ENCODE measurements around the gene CHMP5. TPM values are rescaled to one million over a fixed set of nuclear protein-coding genes. Genes with fewer than 3 reads are reported as not detected.
"Not testable (repeated sequence)": the region's sequence is repeated elsewhere in the genome, so short reads cannot be mapped to it uniquely, and the experiment has no call there.

Gene CHMP5
- total RNA-seq, 1 donor from 2014 or later = 77.7 TPM

DNA sequence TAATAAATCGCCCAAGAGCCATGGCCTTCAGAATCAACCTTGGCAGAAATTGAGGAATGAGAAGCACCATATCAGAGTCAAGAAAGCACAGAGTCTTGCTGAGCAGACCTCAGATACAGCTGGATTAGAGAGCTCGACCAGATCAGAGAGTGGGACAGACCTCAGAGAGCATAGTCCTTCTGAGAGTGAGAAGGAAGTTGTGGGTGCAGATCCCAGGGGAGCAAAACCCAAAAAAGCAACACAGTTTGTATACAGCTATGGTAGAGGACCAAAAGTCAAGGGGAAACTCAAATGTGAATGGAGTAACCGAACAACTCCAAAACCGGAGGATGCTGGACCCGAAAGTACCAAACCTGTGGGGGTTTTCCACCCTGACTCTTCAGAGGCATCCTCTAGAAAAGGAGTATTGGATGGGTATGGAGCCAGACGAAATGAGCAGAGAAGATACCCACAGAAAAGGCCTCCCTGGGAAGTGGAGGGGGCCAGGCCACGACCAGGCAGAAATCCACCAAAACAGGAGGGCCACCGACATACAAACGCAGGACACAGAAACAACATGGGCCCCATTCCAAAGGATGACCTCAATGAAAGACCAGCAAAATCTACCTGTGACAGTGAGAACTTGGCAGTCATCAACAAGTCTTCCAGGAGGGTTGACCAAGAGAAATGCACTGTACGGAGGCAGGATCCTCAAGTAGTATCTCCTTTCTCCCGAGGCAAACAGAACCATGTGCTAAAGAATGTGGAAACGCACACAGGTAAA, 30.0 kb downstream of the CHMP5 start:
- H3K36me3 Mint-ChIP-seq (ENCODE audit: low read depth) = peaks cover 79% of the 10 kb centered on the region
- H3K27ac Mint-ChIP-seq = peak overlapping the region; percentile 79

DNA sequence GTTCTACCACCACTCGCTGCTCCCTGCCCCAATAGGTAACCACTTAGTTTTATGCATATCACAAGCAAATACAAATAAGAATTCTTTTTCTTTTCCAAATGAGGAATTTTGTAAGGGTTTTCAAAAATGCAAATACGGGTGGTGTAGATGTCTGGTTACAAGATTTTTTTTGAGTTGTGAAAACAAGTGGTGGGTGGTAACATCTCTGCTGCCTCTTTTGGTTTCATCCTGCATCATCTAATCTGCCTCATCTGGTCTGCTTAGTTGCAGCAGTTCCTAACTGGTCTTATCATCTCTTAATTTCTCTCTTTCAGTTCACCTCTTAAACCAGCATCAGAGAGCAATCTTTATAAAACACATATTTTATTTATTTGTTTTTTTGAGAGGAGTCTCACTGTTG, 30.7 kb downstream of the CHMP5 start:
- DNase-seq = no peak
- intact Hi-C loops (cut with micrococcal nuclease) = loop anchor here (1.0 to 10.0 kb wide), 2 partner anchors 11 to 519 kb away; partner anchors contain the start of gene UBE2R2

More for the DNA sequence above, 30.0 kb downstream of the CHMP5 start:
- H3K4me3 Mint-ChIP-seq = peak overlapping the region; percentile 57
- DNase-seq = no peak
- H3K9me3 Mint-ChIP-seq = peaks cover 7% of the 10 kb centered on the region
- peaks cover 75% of the 10 kb centered on the region for H3K4me1 Mint-ChIP-seq
- intact Hi-C loops (cut with micrococcal nuclease) = loop anchor here (1.0 to 10.0 kb wide), 2 partner anchors 11 to 520 kb away; partner anchors contain the start of gene UBE2R2
- peaks cover 3% of the 10 kb centered on the region for H3K27me3 Mint-ChIP-seq

DNA sequence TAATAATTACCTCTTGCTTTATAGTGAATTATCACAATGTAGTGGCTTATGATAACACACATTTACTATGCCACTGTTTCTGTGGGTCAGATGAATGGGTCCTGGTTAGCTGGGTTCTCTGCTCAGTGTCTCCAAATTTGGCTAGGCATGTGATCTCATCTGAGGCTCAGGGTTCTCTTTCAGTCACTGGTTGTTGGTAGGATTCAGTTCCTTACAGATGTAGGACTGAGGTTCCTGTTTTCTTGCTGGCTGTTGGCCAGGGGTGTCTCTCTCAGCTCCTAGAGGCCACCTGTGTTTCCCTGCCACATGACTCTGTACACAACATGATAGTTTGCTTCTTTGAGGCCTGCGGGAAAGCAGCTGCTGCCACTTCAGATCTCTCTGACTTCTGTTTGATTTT, 32.6 kb downstream of the CHMP5 start:
- peaks cover 53% of the 10 kb centered on the region for H3K4me1 Mint-ChIP-seq
- H3K27me3 Mint-ChIP-seq = no peaks in the 10 kb centered on the region
- H3K36me3 Mint-ChIP-seq (ENCODE audit: low read depth) = peaks cover 70% of the 10 kb centered on the region
- intact Hi-C loops (cut with micrococcal nuclease) = loop anchor here (10.0 kb wide), 1 partner anchor 517 kb away; the partner anchor contains the start of gene UBE2R2
- H3K4me3 Mint-ChIP-seq = peak overlapping the region; percentile 39
- H3K27ac Mint-ChIP-seq = peak overlapping the region; percentile 79
- H3K9me3 Mint-ChIP-seq = peaks cover 2% of the 10 kb centered on the region
- peak; percentile 62 for DNase-seq

More for the DNA sequence above, 30.7 kb downstream of the CHMP5 start:
- Mint-ChIP-seq H3K36me3 (ENCODE audit: low read depth) (peaks cover 77% of the 10 kb centered on the region), H3K4me1 (peaks cover 70% of the 10 kb centered on the region), H3K27me3 (no peaks in the 10 kb centered on the region), H3K9me3 (peaks cover 7% of the 10 kb centered on the region), H3K4me3 (peak overlapping the region; percentile 60), H3K27ac (peak overlapping the region; percentile 55)

DNA sequence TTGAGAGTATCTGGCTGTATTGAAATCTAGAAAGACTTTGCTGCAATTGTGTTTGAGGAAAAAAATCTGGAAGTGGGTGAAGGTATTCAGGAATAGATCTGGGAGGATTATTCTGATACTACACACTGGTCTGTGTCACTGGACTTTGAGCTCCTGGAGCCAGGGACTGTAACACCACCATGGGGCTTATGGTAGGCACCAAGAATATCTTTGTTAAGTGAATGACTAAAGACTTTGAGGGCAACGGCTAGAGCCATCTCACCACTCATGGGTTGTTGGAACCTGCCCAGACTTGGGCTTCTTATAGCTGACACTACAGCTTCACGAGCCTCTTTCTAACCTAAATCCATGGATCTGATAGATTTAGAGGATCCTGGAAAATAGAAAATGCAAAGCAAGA, 35.7 kb downstream of the CHMP5 start:
- Mint-ChIP-seq H3K27me3 (no peaks in the 10 kb centered on the region), H3K9me3 (no peaks in the 10 kb centered on the region), H3K4me1 (peaks cover 34% of the 10 kb centered on the region), H3K27ac (no peak overlapping the region), H3K36me3 (ENCODE audit: low read depth) (peaks cover 59% of the 10 kb centered on the region), H3K4me3 (no peak overlapping the region)
- intact Hi-C loops (cut with micrococcal nuclease) = no loop called here
- DNase-seq = no peak

DNA sequence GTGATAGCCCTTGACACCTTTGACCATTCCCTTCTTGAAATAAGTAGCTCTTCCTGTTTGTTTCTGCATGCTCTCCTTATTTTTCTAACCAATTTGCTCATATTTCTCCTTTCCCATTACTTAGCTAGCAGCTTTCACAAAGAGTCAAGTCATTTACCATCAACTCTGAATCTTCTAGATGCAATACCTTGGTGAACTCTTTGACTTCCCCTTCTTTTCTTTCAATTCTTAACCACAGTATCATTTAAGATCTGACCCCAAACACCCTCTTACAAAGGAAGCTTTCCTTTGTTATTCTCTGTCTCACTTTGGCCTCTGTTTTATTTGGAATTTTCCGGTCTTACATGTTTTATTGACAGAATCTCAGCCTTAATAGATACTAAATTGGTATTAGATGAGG, 39.5 kb downstream of the CHMP5 start:
- no peak overlapping the region for H3K4me3 Mint-ChIP-seq
- no peaks in the 10 kb centered on the region for H3K9me3 Mint-ChIP-seq
- no peak overlapping the region for H3K27ac Mint-ChIP-seq
- H3K4me1 Mint-ChIP-seq = peaks cover 12% of the 10 kb centered on the region
- DNase-seq = no peak
- H3K27me3 Mint-ChIP-seq = no peaks in the 10 kb centered on the region
- H3K36me3 Mint-ChIP-seq (ENCODE audit: low read depth) = peaks cover 49% of the 10 kb centered on the region
- intact Hi-C loops (cut with micrococcal nuclease) = no loop called here

DNA sequence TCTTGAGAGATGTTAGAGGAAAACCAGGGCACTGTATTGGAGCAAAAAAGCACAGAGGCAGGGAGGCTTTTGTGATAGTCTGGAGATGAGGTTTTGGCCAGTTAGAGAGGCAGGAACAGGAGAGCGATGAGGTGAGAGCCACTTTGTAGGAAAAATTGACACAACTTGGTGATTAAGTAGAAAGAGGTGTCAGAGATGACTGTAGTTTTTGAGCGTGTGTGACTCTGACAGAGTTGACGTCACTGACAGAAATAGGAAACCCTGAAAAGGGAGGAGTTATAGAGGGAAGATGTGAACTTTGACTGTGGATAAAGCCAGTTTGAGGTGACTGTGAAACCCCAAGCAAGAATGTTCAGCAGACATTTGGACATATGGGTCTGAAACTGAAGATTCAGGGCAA, 41.2 kb downstream of the CHMP5 start:
- Mint-ChIP-seq H3K27me3 (no peaks in the 10 kb centered on the region), H3K9me3 (no peaks in the 10 kb centered on the region), H3K4me1 (peaks cover 15% of the 10 kb centered on the region), H3K4me3 (no peak overlapping the region), H3K27ac (no peak overlapping the region), H3K36me3 (ENCODE audit: low read depth) (peaks cover 45% of the 10 kb centered on the region)
- intact Hi-C loops (cut with micrococcal nuclease) = loop anchor here (1.0 kb wide), 4 partner anchors 11 to 42 kb away; partner anchors contain the start of genes BAG1 and NFX1
- DNase-seq = peak; percentile 81

DNA sequence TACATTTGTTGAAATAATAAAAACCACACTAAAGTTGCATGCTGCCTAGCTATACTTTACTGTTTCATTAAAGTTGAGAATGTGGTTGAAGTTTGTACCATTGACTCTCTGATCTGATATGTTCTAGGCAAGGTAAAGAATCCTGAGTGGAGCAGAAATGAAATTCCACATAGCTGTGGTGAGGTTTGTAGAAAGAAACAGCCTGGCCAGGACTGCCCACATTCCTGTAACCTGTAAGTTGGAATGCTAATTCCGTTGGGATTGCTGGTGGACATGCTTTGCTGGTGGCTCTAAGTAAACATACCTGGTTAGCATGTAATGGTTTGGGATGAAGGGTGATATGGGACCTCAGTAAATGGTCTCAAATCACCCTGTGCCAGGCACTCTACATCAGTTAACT, 42.2 kb downstream of the CHMP5 start:
- intact Hi-C loops (cut with micrococcal nuclease) = no loop called here
- no peak overlapping the region for H3K4me3 Mint-ChIP-seq
- H3K4me1 Mint-ChIP-seq = peaks cover 23% of the 10 kb centered on the region
- no peak for DNase-seq
- peak overlapping the region; percentile 25 for H3K27ac Mint-ChIP-seq
- peaks cover 51% of the 10 kb centered on the region for H3K36me3 Mint-ChIP-seq (ENCODE audit: low read depth)
- no peaks in the 10 kb centered on the region for H3K27me3 Mint-ChIP-seq
- no peaks in the 10 kb centered on the region for H3K9me3 Mint-ChIP-seq

DNA sequence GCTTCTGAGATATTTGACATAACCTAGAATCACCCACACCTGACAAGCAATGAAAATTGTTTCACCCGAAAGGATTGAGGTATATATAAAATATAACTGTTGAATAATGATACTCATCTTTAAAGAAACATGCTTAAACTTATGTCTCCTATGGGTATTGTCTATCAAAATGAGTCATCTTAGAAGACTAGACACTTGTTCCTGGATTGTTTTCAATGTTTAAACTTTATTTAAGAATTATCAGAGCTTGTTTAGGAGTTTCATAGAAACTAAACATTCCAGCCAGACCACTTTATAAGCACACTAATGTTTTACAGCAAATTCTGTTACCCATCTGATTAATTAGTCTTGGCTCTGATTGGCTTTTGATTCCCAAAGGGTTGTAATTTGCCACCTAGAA, 45.1 kb downstream of the CHMP5 start:
- intact Hi-C loops (cut with micrococcal nuclease) = no loop called here
- H3K4me3 Mint-ChIP-seq = no peak overlapping the region
- peaks cover 57% of the 10 kb centered on the region for H3K36me3 Mint-ChIP-seq (ENCODE audit: low read depth)
- H3K9me3 Mint-ChIP-seq = no peaks in the 10 kb centered on the region
- no peak for DNase-seq
- peaks cover 22% of the 10 kb centered on the region for H3K4me1 Mint-ChIP-seq
- no peak overlapping the region for H3K27ac Mint-ChIP-seq
- H3K27me3 Mint-ChIP-seq = no peaks in the 10 kb centered on the region

DNA sequence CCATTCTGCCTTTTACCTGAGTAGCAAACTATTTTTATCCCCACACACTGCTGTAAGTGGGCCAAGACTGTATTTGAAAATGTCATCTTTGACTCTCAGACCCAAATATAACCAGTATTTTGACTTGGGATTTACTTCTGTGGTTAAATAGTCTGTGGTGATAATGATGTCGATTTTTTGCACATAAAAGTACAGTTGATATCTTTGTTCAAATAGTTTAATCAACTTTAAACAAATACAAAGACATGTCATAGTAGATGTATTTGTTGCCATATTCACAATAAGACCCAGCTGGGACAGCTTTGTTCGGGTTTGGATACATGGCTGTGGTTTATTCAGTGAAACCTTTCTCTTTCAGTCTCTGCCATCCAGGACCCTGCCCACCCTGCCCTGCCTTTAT, 45.9 kb downstream of the CHMP5 start:
- intact Hi-C loops (cut with micrococcal nuclease) = no loop called here
- peaks cover 64% of the 10 kb centered on the region for H3K36me3 Mint-ChIP-seq (ENCODE audit: low read depth)

DNA sequence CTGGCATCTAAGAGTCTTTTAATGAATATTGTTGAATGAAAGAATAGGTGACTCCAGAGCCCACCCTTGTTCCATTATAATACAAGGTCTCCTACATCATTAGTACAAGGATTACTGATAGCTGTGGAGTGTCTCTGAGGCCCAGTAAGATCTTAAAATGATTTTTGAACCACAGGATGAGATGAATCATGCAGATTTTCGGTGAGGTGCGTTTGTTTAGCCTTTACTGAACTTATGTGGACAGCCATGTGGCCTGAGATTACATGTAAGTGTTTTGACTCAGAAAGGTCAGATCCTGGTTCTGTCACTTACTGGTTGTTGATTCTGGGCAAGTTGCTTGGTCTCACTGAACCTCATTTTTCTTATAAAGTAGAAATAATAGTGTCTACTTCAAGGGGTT, 47.1 kb downstream of the CHMP5 start:
- H3K9me3 Mint-ChIP-seq = no peaks in the 10 kb centered on the region
- H3K4me3 Mint-ChIP-seq = no peak overlapping the region
- intact Hi-C loops (cut with micrococcal nuclease) = no loop called here
- peaks cover 21% of the 10 kb centered on the region for H3K4me1 Mint-ChIP-seq
- H3K27me3 Mint-ChIP-seq = no peaks in the 10 kb centered on the region
- peak overlapping the region; percentile 1 for H3K27ac Mint-ChIP-seq
- no peak for DNase-seq
- peaks cover 71% of the 10 kb centered on the region for H3K36me3 Mint-ChIP-seq (ENCODE audit: low read depth)

More for the DNA sequence above, 45.9 kb downstream of the CHMP5 start:
- Mint-ChIP-seq H3K4me3 (no peak overlapping the region), H3K27me3 (no peaks in the 10 kb centered on the region), H3K9me3 (no peaks in the 10 kb centered on the region), H3K4me1 (peaks cover 24% of the 10 kb centered on the region), H3K27ac (peak overlapping the region; percentile 1)
- DNase-seq = no peak

DNA sequence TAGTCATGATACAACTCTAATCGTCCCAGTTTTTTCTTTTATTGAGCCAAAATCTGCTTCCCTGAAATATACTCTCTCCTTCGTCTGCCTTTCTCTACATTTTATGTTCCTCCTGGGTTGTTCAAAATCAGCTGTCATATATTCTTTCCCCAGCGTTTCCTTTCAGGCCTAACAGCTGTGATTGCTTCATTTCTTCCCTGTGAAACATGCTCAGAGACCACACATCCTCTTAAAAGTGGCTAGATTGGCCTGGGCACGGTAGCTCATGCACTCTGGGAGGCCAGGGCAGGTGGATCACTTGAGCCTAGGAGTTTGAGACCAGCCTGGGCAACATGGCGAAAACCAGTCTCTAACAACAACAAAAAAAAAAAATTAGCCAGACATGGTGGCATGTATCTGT, 50.5 kb downstream of the CHMP5 start:
- Mint-ChIP-seq H3K36me3 (ENCODE audit: low read depth) (peaks cover 73% of the 10 kb centered on the region), H3K9me3 (no peaks in the 10 kb centered on the region), H3K4me1 (peaks cover 22% of the 10 kb centered on the region), H3K4me3 (no peak overlapping the region), H3K27ac (no peak overlapping the region), H3K27me3 (no peaks in the 10 kb centered on the region)
- intact Hi-C loops (cut with micrococcal nuclease) = no loop called here
- no peak for DNase-seq

DNA sequence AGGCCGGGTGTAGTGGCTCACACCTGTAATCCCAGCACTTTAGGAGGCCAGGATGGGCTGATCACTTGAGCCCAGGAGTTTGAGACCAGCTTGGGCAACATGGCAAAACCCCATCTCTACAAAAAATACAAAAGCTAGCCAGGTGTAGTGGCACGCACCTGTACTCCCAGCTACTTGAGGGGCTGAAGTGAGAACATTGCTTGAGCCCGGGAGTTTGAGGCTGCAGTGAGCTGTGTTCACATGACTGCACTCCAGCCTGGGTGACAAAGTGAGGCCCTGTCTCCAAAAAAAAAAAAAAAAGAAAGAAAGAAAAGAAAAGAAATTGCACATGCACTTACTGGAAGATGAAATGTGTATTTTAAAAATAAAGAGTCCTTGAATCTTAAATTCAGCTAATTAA, 52.3 kb downstream of the CHMP5 start:
- H3K27ac Mint-ChIP-seq; H3K4me3 Mint-ChIP-seq; intact Hi-C loops (cut with micrococcal nuclease); DNase-seq; H3K27me3 Mint-ChIP-seq; H3K9me3 Mint-ChIP-seq: not testable (repeated sequence)
- H3K36me3 Mint-ChIP-seq (ENCODE audit: low read depth) = peaks cover 75% of the 10 kb centered on the region
- H3K4me1 Mint-ChIP-seq = peaks cover 16% of the 10 kb centered on the region

DNA sequence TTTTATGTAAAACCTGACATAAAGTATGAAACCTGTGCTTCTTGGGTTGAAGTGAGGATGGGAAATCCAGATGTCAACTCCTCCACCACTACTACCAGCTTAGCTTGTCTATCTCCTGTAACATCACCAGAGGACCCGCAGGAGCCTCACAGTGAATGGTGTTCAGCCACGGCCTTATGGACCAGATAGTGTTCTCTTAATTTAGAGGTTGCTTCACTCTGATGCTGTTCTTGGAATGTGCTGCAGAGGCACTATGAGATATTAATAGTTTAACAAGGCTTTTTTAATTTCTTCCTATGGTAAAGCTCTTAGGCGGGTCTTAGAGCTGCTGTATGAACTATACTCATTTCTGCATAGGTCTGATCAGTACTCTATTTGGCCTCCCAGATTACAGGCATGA, 53.4 kb downstream of the CHMP5 start:
- H3K4me1 Mint-ChIP-seq = peaks cover 15% of the 10 kb centered on the region
- no peaks in the 10 kb centered on the region for H3K27me3 Mint-ChIP-seq
- H3K9me3 Mint-ChIP-seq = no peaks in the 10 kb centered on the region
- no peak overlapping the region for H3K27ac Mint-ChIP-seq
- intact Hi-C loops (cut with micrococcal nuclease) = no loop called here
- DNase-seq = no peak
- no peak overlapping the region for H3K4me3 Mint-ChIP-seq
- peaks cover 75% of the 10 kb centered on the region for H3K36me3 Mint-ChIP-seq (ENCODE audit: low read depth)

DNA sequence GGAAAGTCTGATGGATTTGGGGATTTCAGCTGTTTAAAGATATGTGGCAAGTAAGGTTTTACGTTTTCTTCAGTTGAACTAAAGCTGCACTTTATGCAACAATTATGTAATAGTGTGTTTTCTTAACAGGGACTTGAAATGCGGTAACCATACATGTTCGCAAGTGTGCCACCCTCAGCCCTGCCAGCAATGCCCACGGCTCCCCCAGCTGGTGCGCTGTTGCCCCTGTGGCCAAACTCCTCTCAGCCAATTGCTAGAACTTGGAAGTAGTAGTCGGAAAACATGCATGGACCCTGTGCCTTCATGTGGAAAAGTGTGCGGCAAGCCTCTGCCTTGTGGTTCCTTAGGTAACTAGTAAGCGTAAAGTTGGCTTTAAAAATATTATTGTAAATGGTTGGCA, 53.9 kb downstream of the CHMP5 start:
- peaks cover 15% of the 10 kb centered on the region for H3K4me1 Mint-ChIP-seq
- no peak overlapping the region for H3K27ac Mint-ChIP-seq
- no peak overlapping the region for H3K4me3 Mint-ChIP-seq
- intact Hi-C loops (cut with micrococcal nuclease) = no loop called here
- H3K27me3 Mint-ChIP-seq = no peaks in the 10 kb centered on the region
- no peaks in the 10 kb centered on the region for H3K9me3 Mint-ChIP-seq
- DNase-seq = no peak
- peaks cover 72% of the 10 kb centered on the region for H3K36me3 Mint-ChIP-seq (ENCODE audit: low read depth)

All from activated CD4-positive, alpha-beta T cell treated with anti-CD3 and anti-CD28 coated beads, Interleukin-2, amount 10 ng/mL, durations not matched to agents 24 days and 14 days (primary cell).